GM19467 (cell line): ENCODE results near the gene HOXC13.

Experiments used
- ATAC-seq: cut with Tn5 transposase; IDR thresholded peaks from one replicate; pipeline ENCODE4 v1.9.1; 2021; ENCODE audit warnings: mild to moderate bottlenecking, moderate library complexity; ENCODE audit not compliant: unreplicated experiment

The HOXC13 gene

GRCh38 chr12:53953831-53954693, 15.4 kb downstream of the HOXC13 start:
- ATAC-seq, result no peak

GRCh38 chr12:53954694-53955035, 16.0 kb downstream of the HOXC13 start, which contains the start of gene HOXC12:
Gene HOXC12, plus strand, starts transcription at chr12:53954903. Its CDS starts 27 bp downstream, at chr12:53954930.
- no peak for ATAC-seq

GRCh38 chr12:53955036-53955775, 16.6 kb downstream of the HOXC13 start:
- ATAC-seq, result no peak

- no peak for ATAC-seq
Observed at GRCh38 chr12:53955776-53956250, 17.2 kb downstream of the HOXC13 start.

GRCh38 chr12:53956251-53956887, 17.7 kb downstream of the HOXC13 start:
- ATAC-seq, result no peak

- ATAC-seq, result no peak
Observed at GRCh38 chr12:53956914-53957536, 18.4 kb downstream of the HOXC13 start.

GRCh38 chr12:53958128-53958527, 19.5 kb downstream of the HOXC13 start:
- no peak for ATAC-seq

GRCh38 chr12:53959314-53959713, 20.7 kb downstream of the HOXC13 start:
- no peak for ATAC-seq

GRCh38 chr12:53960187-53961024, 21.8 kb downstream of the HOXC13 start:
- no peak for ATAC-seq

GRCh38 chr12:53961025-53961761, 22.6 kb downstream of the HOXC13 start:
- ATAC-seq, result no peak

- ATAC-seq, result no peak
Observed at GRCh38 chr12:53963005-53963404, 24.4 kb downstream of the HOXC13 start.

- ATAC-seq, result no peak
Observed at GRCh38 chr12:53963434-53964314, 25.0 kb downstream of the HOXC13 start.

GRCh38 chr12:53964315-53964713, 25.7 kb downstream of the HOXC13 start:
- ATAC-seq, result no peak

GRCh38 chr12:53965281-53966084, 26.9 kb downstream of the HOXC13 start:
- ATAC-seq, result no peak

- no peak for ATAC-seq
Observed at GRCh38 chr12:53966085-53966384, 27.4 kb downstream of the HOXC13 start.

GRCh38 chr12:53966385-53967133, 27.9 kb downstream of the HOXC13 start:
- no peak for ATAC-seq

GRCh38 chr12:53967421-53967925, 28.8 kb downstream of the HOXC13 start:
- ATAC-seq, result no peak
